HepG2 (cell line): ENCODE measurements around the gene ACOXL. TPM values are rescaled to one million over a fixed set of nuclear protein-coding genes. Genes with fewer than 3 reads are reported as not detected.

Experiments used
- BCL6 ChIP-seq: IDR thresholded peaks from 2 replicates; pipeline ENCODE4 v1.6.1; 2016; ENCODE audit warnings: missing genetic modification reagents, missing compliant biosample characterization
- DMAP1 ChIP-seq: IDR thresholded peaks from 2 replicates; pipeline ENCODE4 v1.6.1; 2016
- FOXC1 ChIP-seq: sonication (generic); formaldehyde crosslinking; IDR thresholded peaks from 2 replicates; pipeline ENCODE4 v1.8.0; 2022; ENCODE audit warnings: mild to moderate bottlenecking, missing genetic modification reagents, borderline replicate concordance
- FOXJ3 ChIP-seq: sonication (generic); formaldehyde crosslinking; IDR thresholded peaks from 2 replicates; pipeline ENCODE4 v1.4.0; 2020; ENCODE audit warnings: missing genetic modification reagents, mild to moderate bottlenecking, borderline replicate concordance
- GPN1 ChIP-seq: sonication (generic); formaldehyde crosslinking; IDR thresholded peaks from 2 replicates; pipeline ENCODE4 v1.5.1; 2020; ENCODE audit warnings: missing genetic modification reagents, borderline replicate concordance
- HOMEZ ChIP-seq: IDR thresholded peaks from 2 replicates; pipeline ENCODE4 v1.6.1; 2016; ENCODE audit warnings: low read depth
- HOXA3 ChIP-seq: sonication (generic); formaldehyde crosslinking; IDR thresholded peaks from 2 replicates; pipeline ENCODE4 v1.5.0; 2020; ENCODE audit warnings: missing genetic modification reagents
- KAT2B ChIP-seq: fragments of 150-350 bp; IDR thresholded peaks from 2 replicates; pipeline ENCODE4 v1.6.1; 2014; ENCODE audit warnings: low read depth, low read length, borderline replicate concordance
- KDM4B ChIP-seq: sonication (generic); formaldehyde crosslinking; IDR thresholded peaks from 2 replicates; pipeline ENCODE4 v1.4.0; 2020; ENCODE audit warnings: missing genetic modification reagents
- KLF15 ChIP-seq: sonication (generic); formaldehyde crosslinking; IDR thresholded peaks from 2 replicates; pipeline ENCODE4 v1.8.1; 2023; ENCODE audit warnings: borderline replicate concordance, mild to moderate bottlenecking, inconsistent platforms, missing genetic modification reagents, mixed read lengths
- LCORL ChIP-seq, 2 experiments: fragments of 450-650 bp in 1 of 2; sonication (generic) in 1 of 2; formaldehyde crosslinking in 1 of 2; IDR thresholded peaks; 2 replicates each; pipeline versions ENCODE4 v1.5.0 to v1.6.1; 2017 to 2020; ENCODE audit warnings: antibody characterized with exemption in 1 of 2, missing genetic modification reagents in 1 of 2
- MAZ ChIP-seq, 2 experiments: sonication (generic) in 1 of 2; formaldehyde crosslinking in 1 of 2; IDR thresholded peaks; 2 replicates each; pipeline versions ENCODE4 v1.5.0 to v1.6.1; 2012 to 2020; ENCODE audit warnings: low read depth in 2 of 2, mild to moderate bottlenecking in 2 of 2, borderline replicate concordance in 1 of 2, improper control_type of control experiment in 1 of 2, low read length in 1 of 2, missing genetic modification reagents in 1 of 2, moderate library complexity in 1 of 2
- MXD3 ChIP-seq: IDR thresholded peaks from 2 replicates; pipeline ENCODE4 v1.6.1; 2016; ENCODE audit warnings: mild to moderate bottlenecking, missing biosample characterization, missing genetic modification reagents
- MXI1 ChIP-seq: IDR thresholded peaks from 3 replicates; pipeline ENCODE4 v1.6.1; 2012; ENCODE audit warnings: low read depth, low read length, inconsistent platforms, borderline replicate concordance
- NCOA5 ChIP-seq: sonication (generic); formaldehyde crosslinking; IDR thresholded peaks from 2 replicates; pipeline ENCODE4 v1.4.0; 2020; ENCODE audit warnings: missing genetic modification reagents
- NFYB ChIP-seq: sonication (generic); formaldehyde crosslinking; IDR thresholded peaks from 2 replicates; pipeline ENCODE4 v1.4.0; 2020; ENCODE audit warnings: missing genetic modification reagents
- NR2F2 ChIP-seq: IDR thresholded peaks from 2 replicates; pipeline ENCODE4 v1.6.1; 2012; ENCODE audit warnings: low read depth, inconsistent platforms, borderline replicate concordance
- PAWR ChIP-seq: sonication (generic); formaldehyde crosslinking; IDR thresholded peaks from 2 replicates; pipeline ENCODE4 v1.4.0; 2020; ENCODE audit warnings: missing genetic modification reagents, mild to moderate bottlenecking, borderline replicate concordance
- PRMT3 ChIP-seq: sonication (generic); formaldehyde crosslinking; IDR thresholded peaks from 2 replicates; pipeline ENCODE4 v1.8.1; 2022; ENCODE audit warnings: low read depth, mild to moderate bottlenecking, moderate library complexity, missing genetic modification reagents, borderline replicate concordance
- SALL1 ChIP-seq: sonication (generic); formaldehyde crosslinking; IDR thresholded peaks from 2 replicates; pipeline ENCODE4 v1.8.0; 2022; ENCODE audit warnings: mild to moderate bottlenecking, missing genetic modification reagents
- SIX4 ChIP-seq: sonication (generic); formaldehyde crosslinking; IDR thresholded peaks from 2 replicates; pipeline ENCODE4 v1.4.0; 2020; ENCODE audit warnings: missing genetic modification reagents
- TFE3 ChIP-seq: IDR thresholded peaks from 2 replicates; pipeline ENCODE4 v1.6.1; 2016
- TGIF2 ChIP-seq: IDR thresholded peaks from 2 replicates; pipeline ENCODE4 v1.6.1; 2016; ENCODE audit warnings: control low read depth, missing compliant biosample characterization
- U2AF2 ChIP-seq: fragments of 200-400 bp; formaldehyde crosslinking; IDR thresholded peaks from 2 replicates; pipeline ENCODE4 v1.6.1; 2017; ENCODE audit warnings: low read depth, mild to moderate bottlenecking, low read length
- ZNF510 ChIP-seq: sonication (generic); formaldehyde crosslinking; IDR thresholded peaks from 2 replicates; pipeline ENCODE4 v1.4.0; 2020; ENCODE audit warnings: low read depth, mild to moderate bottlenecking, missing genetic modification reagents
- ZNF605 ChIP-seq: sonication (generic); formaldehyde crosslinking; IDR thresholded peaks from 2 replicates; pipeline ENCODE4 v1.8.0; 2022; ENCODE audit warnings: mild to moderate bottlenecking, missing genetic modification reagents
- ZNF782 ChIP-seq: sonication (generic); formaldehyde crosslinking; IDR thresholded peaks from 2 replicates; pipeline ENCODE4 v1.4.0; 2020; ENCODE audit warnings: missing genetic modification reagents, mild to moderate bottlenecking, borderline replicate concordance
- polyA plus RNA-seq, 8 experiments: library from polyadenylated mRNA; depleted of rRNA in 3 of 8; stranded (reverse) in 7 of 8; unstranded in 1 of 8; fragments of >200 nt; fragmentation: Illumina TruSeq in 4 of 8; extraction: Trizol in 4 of 8; gene quantifications; 2 replicates each; pipeline versions ENCODE4 v1.2.1 to v1.2.3, GENCODE V29; 2011 to 2016; ENCODE audit warnings: low read depth in 4 of 8, missing spikeins in 1 of 8, mixed read lengths in 1 of 8; ENCODE audit not compliant: insufficient read depth in 1 of 8
- total RNA-seq, 5 experiments: library from RNA; depleted of rRNA; stranded (reverse); fragments of >200 nt; fragmentation: Illumina TruSeq; extraction: Trizol; gene quantifications; 2 replicates each; pipeline ENCODE4 v1.2.3, GENCODE V29; 2016; ENCODE audit warnings: low read depth in 1 of 5

ACOXL gene
- total and polyA plus RNA-seq, 2 of the 13 experiments (the other 11 are each of a cell fraction or from before 2014, with no cell fraction given), result not detected

- TF ChIP-seq MAZ (IDR thresholded peaks at IDR 0.05; ENCODE audit: borderline replicate concordance, low read depth, low read length), result peak; percentile 32
- TF ChIP-seq MAZ (CRISPR knock-in tag; IDR thresholded peaks at IDR 0.05; ENCODE audit: low read depth), result no peak
- 0 out of 2 replicates have a peak, but pooled peaks have one; percentile 2 for TF ChIP-seq TFE3
- TF ChIP-seq U2AF2, result no peak
- no peak for TF ChIP-seq GPN1 (CRISPR knock-in tag)
- TF ChIP-seq NCOA5 (CRISPR knock-in tag), result no peak
- TF ChIP-seq KAT2B, result no peak
- peak; percentile 36; the same call in 1 of the 2 replicates for TF ChIP-seq HOXA3 (CRISPR knock-in tag)
- 0 out of 2 replicates have a peak, but pooled peaks have one; percentile 11 for TF ChIP-seq SIX4 (CRISPR knock-in tag)
- TF ChIP-seq ZNF782 (CRISPR knock-in tag), result no peak
- TF ChIP-seq NR2F2, result no peak
- peak; percentile 56 for TF ChIP-seq SALL1 (CRISPR knock-in tag)
- TF ChIP-seq KLF15 (CRISPR knock-in tag), result 0 out of 2 replicates have a peak, but pooled peaks have one; percentile 63
- no peak for TF ChIP-seq LCORL (IDR thresholded peaks at IDR 0.05)
- TF ChIP-seq LCORL (CRISPR knock-in tag; IDR thresholded peaks at IDR 0.05), result peak; percentile 56
- peak; percentile 16; the same call in 1 of the 2 replicates for TF ChIP-seq FOXJ3 (CRISPR knock-in tag)
- TF ChIP-seq PRMT3 (CRISPR knock-in tag), result no peak
- TF ChIP-seq NFYB, result peak; percentile 83
- TF ChIP-seq FOXC1 (CRISPR knock-in tag), result no peak
- TF ChIP-seq PAWR (CRISPR knock-in tag), result 0 out of 2 replicates have a peak, but pooled peaks have one; percentile 51
- TF ChIP-seq ZNF605 (CRISPR knock-in tag), result peak; percentile 71
- no peak for TF ChIP-seq HOMEZ (CRISPR knock-in tag)
- TF ChIP-seq DMAP1 (CRISPR knock-in tag), result peak; percentile 40; the same call in 1 of the 2 replicates
- TF ChIP-seq KDM4B (CRISPR knock-in tag), result 0 out of 2 replicates have a peak, but pooled peaks have one; percentile 39
- TF ChIP-seq BCL6, result no peak; the same call in 1 of the 2 replicates
- 0 out of 2 replicates have a peak, but pooled peaks have one; percentile 9 for TF ChIP-seq TGIF2 (CRISPR knock-in tag)
- no peak for TF ChIP-seq MXD3 (CRISPR knock-in tag)
- TF ChIP-seq MXI1, result peak; percentile 90; the same call in 2 of the 3 replicates
- no peak for TF ChIP-seq ZNF510 (CRISPR knock-in tag)
Observed at GRCh38 chr2:111121828-111122630, 389.7 kb downstream of the ACOXL start (continued).
